IMR-90 (cell line): ENCODE data around the gene DUSP16. TPM values are rescaled to one million over a fixed set of nuclear protein-coding genes. Genes with fewer than 3 reads are reported as not detected.

Experiments used
- ATAC-seq: fragments of 200-7000 bp; cut with Tn5 transposase; 2 replicates; pipeline ENCODE4 v1.9.1; 2020; ENCODE audit warnings: low read depth, mild to moderate bottlenecking, moderate library complexity
- BruUV-seq: library from RNA; stranded (reverse); fragments of 400-500 nt; replicated peaks from 2 replicates; lab custom pipeline; 2021; lab: Mats Ljungman, UMichigan
- CTCF ChIA-PET: fragments of 300-600 bp; formaldehyde crosslinking; extraction: SDS; loops from one replicate; lab custom pipeline; 2021; ENCODE audit warnings: antibody characterized with exemption; lab: Yijun Ruan, JAX
- POLR2A ChIA-PET: fragments of 300-600 bp; sonication (Branson Sonifier 250); formaldehyde crosslinking; loops from one replicate; lab custom pipeline; 2022; ENCODE audit warnings: antibody characterized with exemption; ENCODE audit not compliant: unreplicated experiment; lab: Charles Lee
- DNase-seq: peaks from one replicate; pipeline ENCODE4 v3.0.0; 2013
- H2AFZ ChIP-seq: replicated peaks from 2 replicates; pipeline ENCODE3; 2013; ENCODE audit warnings: low read length, mild to moderate bottlenecking; ENCODE audit not compliant: poor library complexity
- H2AK5ac ChIP-seq: 2 replicates; pipeline ENCODE4 v1.6.1; 2013; ENCODE audit warnings: low read depth, low read length, inconsistent platforms
- H2AK9ac ChIP-seq: replicated peaks from 2 replicates; pipeline ENCODE3; 2013; ENCODE audit warnings: mild to moderate bottlenecking, low read depth, low read length, moderate library complexity; ENCODE audit not compliant: poor library complexity
- H2BK120ac ChIP-seq: 2 replicates; pipeline ENCODE4 v1.6.1; 2013; ENCODE audit warnings: low read depth, low read length, inconsistent platforms
- H2BK15ac ChIP-seq: 3 replicates; pipeline ENCODE4 v1.6.1; 2013; ENCODE audit warnings: low read depth, low read length, inconsistent platforms
- H2BK20ac ChIP-seq: 2 replicates; pipeline ENCODE4 v1.6.1; 2013; ENCODE audit warnings: low read depth, mild to moderate bottlenecking, inconsistent platforms, low read length, moderate library complexity
- H2BK5ac ChIP-seq: 2 replicates; pipeline ENCODE4 v1.6.1; 2013; ENCODE audit warnings: mild to moderate bottlenecking, low read depth, low read length, inconsistent platforms; ENCODE audit not compliant: poor library complexity, severe bottlenecking
- H3K14ac ChIP-seq: replicated peaks from 2 replicates; pipeline ENCODE4 v1.6.1; 2013; ENCODE audit warnings: low read depth, low read length, inconsistent platforms
- H3K18ac ChIP-seq: 2 replicates; pipeline ENCODE4 v1.6.1; 2013; ENCODE audit warnings: low read depth, low read length, control low read depth
- H3K23ac ChIP-seq: 2 replicates; pipeline ENCODE4 v1.6.1; 2013; ENCODE audit warnings: low read depth, low read length, inconsistent platforms
- H3K27ac ChIP-seq: 2 replicates; pipeline ENCODE4 v1.5.1; 2013; ENCODE audit warnings: mild to moderate bottlenecking, control low read depth, low read length; ENCODE audit not compliant: insufficient read depth
- H3K27me3 ChIP-seq: 2 replicates; pipeline ENCODE4 v1.6.1; 2013; ENCODE audit warnings: low read length; ENCODE audit not compliant: control insufficient read depth, insufficient read depth
- H3K36me3 ChIP-seq: 2 replicates; pipeline ENCODE4 v1.6.1; 2013; ENCODE audit warnings: low read length, mixed read lengths; ENCODE audit not compliant: control insufficient read depth, insufficient read depth
- H3K4ac ChIP-seq: 2 replicates; pipeline ENCODE4 v1.6.1; 2013; ENCODE audit warnings: low read depth, low read length, inconsistent platforms
- H3K4me1 ChIP-seq: 2 replicates; pipeline ENCODE4 v1.6.1; 2013; ENCODE audit warnings: low read length, mixed read lengths; ENCODE audit not compliant: control insufficient read depth, insufficient read depth
- H3K4me2 ChIP-seq: 2 replicates; pipeline ENCODE4 v1.6.1; 2013; ENCODE audit warnings: low read depth, mild to moderate bottlenecking, control low read depth, low read length, moderate library complexity
- H3K4me3 ChIP-seq: 2 replicates; pipeline ENCODE4 v1.5.1; 2013; ENCODE audit warnings: low read depth, mild to moderate bottlenecking, control low read depth, low read length, moderate library complexity; ENCODE audit not compliant: insufficient read depth
- H3K56ac ChIP-seq: 2 replicates; pipeline ENCODE4 v1.6.1; 2013; ENCODE audit warnings: low read length, inconsistent platforms; ENCODE audit not compliant: insufficient read depth; ENCODE audit errors: extremely low read depth
- H3K79me1 ChIP-seq, 2 experiments: 2 replicates each; pipeline ENCODE4 v1.6.1; 2013; ENCODE audit warnings: low read length in 2 of 2, inconsistent platforms in 1 of 2, low read depth in 1 of 2
- H3K9ac ChIP-seq: 2 replicates; pipeline ENCODE4 v1.6.1; 2013; ENCODE audit warnings: low read depth, low read length, control low read depth
- H3K9me1 ChIP-seq: 2 replicates; pipeline ENCODE4 v1.6.1; 2013; ENCODE audit warnings: low read length, inconsistent platforms; ENCODE audit not compliant: insufficient read depth
- H3K9me3 ChIP-seq: 2 replicates; pipeline ENCODE4 v1.6.1; 2013; ENCODE audit warnings: low read length; ENCODE audit not compliant: control insufficient read depth, insufficient read depth
- H4K20me1 ChIP-seq: 2 replicates; pipeline ENCODE4 v1.6.1; 2013; ENCODE audit warnings: low read length, inconsistent platforms; ENCODE audit not compliant: insufficient read depth
- H4K5ac ChIP-seq: 2 replicates; pipeline ENCODE4 v1.6.1; 2013; ENCODE audit warnings: mild to moderate bottlenecking, low read depth, low read length, control low read depth
- H4K8ac ChIP-seq, 2 experiments: 2 replicates each; pipeline ENCODE4 v1.6.1; 2013; ENCODE audit warnings: low read depth in 2 of 2, low read length in 2 of 2, control low read depth in 1 of 2, inconsistent platforms in 1 of 2
- H4K91ac ChIP-seq: 2 replicates; pipeline ENCODE4 v1.6.1; 2013; ENCODE audit warnings: low read depth, low read length, inconsistent platforms; ENCODE audit not compliant: insufficient read depth
- BHLHE40 ChIP-seq: fragments of 150-350 bp; IDR thresholded peaks from 2 replicates; pipeline ENCODE4 v1.6.1; 2016; ENCODE audit warnings: mild to moderate bottlenecking, low read depth, low read length
- CEBPB ChIP-seq: IDR thresholded peaks from 2 replicates; pipeline ENCODE4 v1.6.1; 2012; ENCODE audit warnings: low read depth, low read length, improper control_type of control experiment
- CHD1 ChIP-seq: IDR thresholded peaks from 2 replicates; pipeline ENCODE4 v1.6.1; 2012; ENCODE audit warnings: low read depth, low read length, improper control_type of control experiment
- CTCF ChIP-seq: conservative IDR thresholded peaks from 2 replicates; pipeline ENCODE4 v1.5.1; 2012; ENCODE audit warnings: mild to moderate bottlenecking, low read depth, low read length, improper control_type of control experiment
- FOS ChIP-seq: fragments of 150-350 bp; IDR thresholded peaks from 2 replicates; pipeline ENCODE4 v1.6.1; 2016; ENCODE audit warnings: low read depth, low read length
- MAFK ChIP-seq: IDR thresholded peaks from 2 replicates; pipeline ENCODE4 v1.6.1; 2012; ENCODE audit warnings: low read depth, low read length, improper control_type of control experiment
- MAZ ChIP-seq: IDR thresholded peaks from 2 replicates; pipeline ENCODE4 v1.6.1; 2012; ENCODE audit warnings: low read depth, mild to moderate bottlenecking, low read length, improper control_type of control experiment, moderate library complexity, borderline replicate concordance
- MXI1 ChIP-seq: IDR thresholded peaks from 2 replicates; pipeline ENCODE4 v1.6.1; 2012; ENCODE audit warnings: low read depth, mild to moderate bottlenecking, low read length, moderate library complexity, borderline replicate concordance
- NFE2L2 ChIP-seq: fragments of 150-350 bp; IDR thresholded peaks from 2 replicates; pipeline ENCODE4 v1.6.1; 2016; ENCODE audit warnings: low read depth, mild to moderate bottlenecking, low read length
- POLR2A ChIP-seq: IDR thresholded peaks from 2 replicates; pipeline ENCODE4 v1.6.1; 2012; ENCODE audit warnings: mild to moderate bottlenecking, low read depth, low read length
- RAD21 ChIP-seq: IDR thresholded peaks from 2 replicates; pipeline ENCODE4 v1.6.1; 2012; ENCODE audit warnings: low read length, improper control_type of control experiment
- RFX5 ChIP-seq: IDR thresholded peaks from 2 replicates; pipeline ENCODE4 v1.8.0; 2012; ENCODE audit warnings: low read depth, mild to moderate bottlenecking, low read length, moderate library complexity
- SMC3 ChIP-seq: fragments of 150-350 bp; IDR thresholded peaks from 2 replicates; pipeline ENCODE4 v1.6.1; 2016; ENCODE audit warnings: low read depth, mild to moderate bottlenecking, antibody characterized with exemption, low read length, moderate library complexity
- WGBS, 2 experiments: methylation state at CpG; one replicate each; pipeline versions ENCODE4 v1.1.5 to v1.1.7; 2013; ENCODE audit warnings: missing lambda C conversion rate in 2 of 2; ENCODE audit not compliant: insufficient read length in 1 of 2; ENCODE audit errors: extremely low coverage in 2 of 2; 5-methylcytosine and 5-hydroxymethylcytosine counted together
- dilution Hi-C: fragments of 300-500 bp; cut with HindIII; formaldehyde crosslinking; loops from one replicate; pipeline ENCODE4 v1.14.3; 2018; ENCODE audit warnings: low sequenced_read_pairs; ENCODE audit not compliant: unreplicated experiment
- in situ Hi-C: fragments of 300-500 bp; cut with MboI; formaldehyde crosslinking; loops from 3 replicates; pipeline ENCODE4 v1.14.3; 2019; ENCODE audit warnings: low sequenced_read_pairs, inconsistent platforms, mixed read lengths
- intact Hi-C: fragments of 100-400 bp; cut with micrococcal nuclease; formaldehyde crosslinking; loops from 2 replicates; pipeline ENCODE4 v1.10.0; 2022
- polyA plus RNA-seq, 3 experiments: library from polyadenylated mRNA; depleted of rRNA; stranded (reverse); fragments of >200 nt; gene quantifications; 2 replicates each; pipeline ENCODE4 v1.2.3, GENCODE V29; 2012; ENCODE audit warnings: low replicate concordance in 1 of 3
- total RNA-seq: library from RNA; depleted of rRNA; stranded (reverse); fragments of >200 nt; gene quantifications from 2 replicates; pipeline ENCODE4 v1.2.3, GENCODE V29; 2012
- TF ChIP-seq, protein P1 (sequence below): fragments of 150-350 bp; IDR thresholded peaks from 2 replicates; pipeline ENCODE4 v1.6.1; 2016; ENCODE audit warnings: low read depth, mild to moderate bottlenecking, low read length, moderate library complexity, borderline replicate concordance
- TF ChIP-seq, protein P2 (sequence below): fragments of 150-350 bp; IDR thresholded peaks from 2 replicates; pipeline ENCODE4 v1.6.1; 2017; ENCODE audit warnings: mild to moderate bottlenecking, antibody characterized with exemption, low read length, low read depth

The DUSP16 gene
- total and polyA plus RNA-seq, 2 of the 4 experiments (the other 2 are of a cell fraction) = 4.7 to 10.0 TPM

DNA sequence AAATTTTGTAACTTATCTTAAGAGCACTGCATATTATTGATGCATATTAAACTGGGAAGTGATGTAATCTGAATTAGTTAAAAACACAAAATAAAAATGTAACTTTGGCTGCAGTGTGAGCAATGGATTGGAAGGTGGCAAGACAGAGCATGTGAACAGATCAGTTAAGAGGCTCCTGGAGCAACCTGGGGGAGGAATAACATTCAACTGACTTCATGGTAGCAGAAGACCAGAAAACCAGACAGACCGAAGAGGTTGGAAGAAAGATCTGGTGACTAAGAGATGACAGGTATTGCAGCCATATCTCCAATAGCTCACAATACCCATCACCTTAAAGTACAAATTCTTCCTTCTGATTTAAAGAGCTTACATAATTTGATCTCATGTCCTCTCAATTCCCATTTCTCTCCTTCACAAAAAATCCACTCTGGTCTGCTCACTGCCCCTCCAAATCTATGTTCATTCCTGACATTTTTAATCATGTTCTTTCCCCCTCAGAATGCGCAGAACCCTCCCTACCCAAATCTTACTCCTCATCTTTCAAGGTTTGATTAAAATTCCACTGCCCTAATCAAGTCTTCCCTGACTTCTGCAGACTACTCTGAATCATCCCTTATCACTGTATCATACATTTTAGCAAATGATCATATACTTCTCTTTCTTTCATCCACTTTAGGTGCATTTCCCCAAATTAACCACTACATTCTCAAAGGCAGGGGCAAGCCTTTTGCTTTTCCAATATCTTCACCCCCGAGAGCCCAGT lies 51.5 kb downstream of the DUSP16 start:
- Histone ChIP-seq H2BK120ac (no peak overlapping the region), H3K14ac (no peak overlapping the region), H2AFZ (no peak overlapping the region), H2BK15ac (no peak overlapping the region), H3K27ac (no peak overlapping the region), H3K18ac (no peak overlapping the region), H3K79me1 (peaks cover 14 to 35% of the 10 kb centered on the region in 2 experiments), H2BK5ac (no peak overlapping the region), H3K23ac (no peak overlapping the region), H3K4me1 (peaks cover 12% of the 10 kb centered on the region), H4K91ac (no peak overlapping the region), H3K36me3 (peaks cover 2% of the 10 kb centered on the region; the same call in 1 of the 2 replicates), H3K56ac (no peak overlapping the region), H3K9ac (no peak overlapping the region), H3K4ac (no peak overlapping the region), H4K5ac (no peak overlapping the region), H3K27me3 (no peaks in the 10 kb centered on the region), H3K4me3 (no peak overlapping the region), H3K4me2 (no peak overlapping the region), H3K9me1 (peaks cover 8% of the 10 kb centered on the region; the same call in 1 of the 2 replicates), H4K8ac (no peak overlapping the region), H2AK5ac (no peak overlapping the region), H2AK9ac (no peak overlapping the region), H4K20me1 (peaks cover 3% of the 10 kb centered on the region; the same call in 1 of the 2 replicates), H2BK20ac (no peak overlapping the region), H3K9me3 (no peaks in the 10 kb centered on the region)
- ATAC-seq (no peak), DNase-seq (peak; percentile 12)
- intact Hi-C loops (no loop called here), dilution Hi-C loops (no loop called here), in situ Hi-C loops (no loop called here)
- WGBS, 2 experiments = 88% methylated on average over 1 of the region's 3 CpGs; no CpG with 5 or more reads in 1 of the 2 experiments
- CTCF ChIA-PET = no interaction called here
- BruUV-seq = no TSS peak
- POLR2A ChIA-PET = no interaction called here
- TF ChIP-seq BHLHE40 = no peak
- no peak for TF ChIP-seq POLR2A
- no peak for TF ChIP-seq MXI1
- TF ChIP-seq CEBPB = no peak
- TF ChIP-seq NFE2L2 = no peak
- TF ChIP-seq CTCF = no peak
- no peak for TF ChIP-seq MAFK
- no peak for TF ChIP-seq CHD1
- TF ChIP-seq FOS = no peak
- no peak for TF ChIP-seq RAD21
- no peak for TF ChIP-seq RFX5
- TF ChIP-seq, protein P1, sequence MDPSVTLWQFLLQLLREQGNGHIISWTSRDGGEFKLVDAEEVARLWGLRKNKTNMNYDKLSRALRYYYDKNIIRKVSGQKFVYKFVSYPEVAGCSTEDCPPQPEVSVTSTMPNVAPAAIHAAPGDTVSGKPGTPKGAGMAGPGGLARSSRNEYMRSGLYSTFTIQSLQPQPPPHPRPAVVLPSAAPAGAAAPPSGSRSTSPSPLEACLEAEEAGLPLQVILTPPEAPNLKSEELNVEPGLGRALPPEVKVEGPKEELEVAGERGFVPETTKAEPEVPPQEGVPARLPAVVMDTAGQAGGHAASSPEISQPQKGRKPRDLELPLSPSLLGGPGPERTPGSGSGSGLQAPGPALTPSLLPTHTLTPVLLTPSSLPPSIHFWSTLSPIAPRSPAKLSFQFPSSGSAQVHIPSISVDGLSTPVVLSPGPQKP = no peak
- no peak for TF ChIP-seq MAZ
- TF ChIP-seq, protein P2, sequence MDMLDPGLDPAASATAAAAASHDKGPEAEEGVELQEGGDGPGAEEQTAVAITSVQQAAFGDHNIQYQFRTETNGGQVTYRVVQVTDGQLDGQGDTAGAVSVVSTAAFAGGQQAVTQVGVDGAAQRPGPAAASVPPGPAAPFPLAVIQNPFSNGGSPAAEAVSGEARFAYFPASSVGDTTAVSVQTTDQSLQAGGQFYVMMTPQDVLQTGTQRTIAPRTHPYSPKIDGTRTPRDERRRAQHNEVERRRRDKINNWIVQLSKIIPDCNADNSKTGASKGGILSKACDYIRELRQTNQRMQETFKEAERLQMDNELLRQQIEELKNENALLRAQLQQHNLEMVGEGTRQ = no peak
- no peak for TF ChIP-seq SMC3
